HG03175 (cell line): ENCODE measurements around the gene RGS19.

Experiments used
- ATAC-seq: cut with Tn5 transposase; IDR thresholded peaks from one replicate; pipeline ENCODE4 v1.9.1; 2021; ENCODE audit warnings: mild to moderate bottlenecking, moderate library complexity; ENCODE audit not compliant: unreplicated experiment

The RGS19 gene

DNA sequence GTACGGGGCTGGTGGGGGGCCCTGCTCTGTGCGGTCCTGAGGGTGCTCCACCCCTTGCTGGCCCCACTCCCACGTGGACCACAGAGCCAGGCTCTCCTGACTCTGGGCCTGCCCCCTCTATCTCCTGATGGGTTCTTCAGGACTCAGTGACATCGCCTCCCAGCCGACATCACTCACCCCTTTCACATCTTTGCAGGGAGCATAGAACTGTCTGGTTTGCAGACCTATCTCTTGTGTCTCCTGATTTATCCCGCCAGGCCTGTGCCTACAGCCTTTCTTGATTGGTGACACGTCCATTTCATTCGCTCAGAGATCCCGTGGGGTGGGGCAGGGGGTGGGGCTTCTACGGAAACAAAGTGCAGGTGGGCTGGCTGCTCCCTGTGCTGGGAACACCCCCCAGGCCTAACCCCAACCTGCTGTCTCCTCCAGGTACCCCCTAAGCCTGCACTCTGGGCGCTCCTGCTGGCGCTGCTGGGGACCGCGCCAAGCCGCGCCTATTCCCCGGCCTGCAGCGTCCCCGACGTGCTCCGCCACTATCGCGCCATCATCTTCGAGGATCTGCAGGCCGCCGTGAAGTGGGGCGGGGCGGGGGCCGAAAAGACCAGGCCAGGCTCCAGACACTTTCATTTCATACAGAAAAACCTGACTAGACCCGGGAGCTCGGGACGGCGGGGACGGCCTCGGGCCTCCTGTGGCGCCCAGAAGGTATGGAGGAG lies 41.7 kb downstream of the RGS19 start:
- ATAC-seq = no peak

GRCh38 chr20:64037199-64037497 lies 42.2 kb downstream of the RGS19 start:
- no peak for ATAC-seq

DNA sequence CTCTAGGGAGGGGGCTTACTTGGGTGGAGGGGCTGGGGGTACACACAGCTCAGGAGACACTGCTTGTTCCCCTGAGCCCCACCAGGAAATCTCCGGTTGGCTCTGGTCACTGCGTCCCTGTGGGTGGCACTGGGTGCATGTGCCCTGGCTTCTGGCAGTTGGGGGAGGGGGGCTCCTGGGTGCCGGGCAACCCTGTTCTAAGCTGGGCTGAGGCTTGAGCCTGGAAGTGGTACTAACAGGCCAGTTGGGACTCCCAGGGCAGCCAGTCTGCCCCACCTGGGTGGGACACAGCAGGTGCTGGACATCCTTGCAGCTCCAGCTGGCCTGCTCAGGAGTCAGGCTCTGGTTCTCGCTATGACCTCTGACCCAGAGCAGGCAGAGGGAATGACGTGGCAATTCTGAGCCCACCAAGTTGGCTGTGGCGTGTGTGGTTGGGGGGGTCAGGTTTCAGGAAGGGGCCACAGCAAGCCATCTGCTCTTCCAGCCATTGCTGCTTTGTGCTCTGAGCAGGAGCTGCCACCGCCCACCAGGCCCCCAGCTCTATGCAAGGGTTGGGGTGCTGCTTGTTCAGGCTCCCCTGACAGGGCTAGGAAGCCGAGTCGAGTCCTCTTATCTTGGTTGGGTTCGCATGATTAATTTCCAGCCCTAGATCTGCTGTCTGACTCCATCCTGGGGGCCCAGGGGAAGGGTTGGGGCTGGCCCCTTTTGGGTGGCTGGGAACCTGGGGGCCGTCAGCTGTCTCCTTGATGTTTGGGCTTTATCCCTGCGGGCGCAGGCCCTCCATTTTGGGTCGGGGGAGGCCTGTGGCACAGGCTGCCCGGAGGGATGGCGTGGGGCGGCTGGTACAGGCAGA lies 42.7 kb downstream of the RGS19 start:
- ATAC-seq = no peak

DNA sequence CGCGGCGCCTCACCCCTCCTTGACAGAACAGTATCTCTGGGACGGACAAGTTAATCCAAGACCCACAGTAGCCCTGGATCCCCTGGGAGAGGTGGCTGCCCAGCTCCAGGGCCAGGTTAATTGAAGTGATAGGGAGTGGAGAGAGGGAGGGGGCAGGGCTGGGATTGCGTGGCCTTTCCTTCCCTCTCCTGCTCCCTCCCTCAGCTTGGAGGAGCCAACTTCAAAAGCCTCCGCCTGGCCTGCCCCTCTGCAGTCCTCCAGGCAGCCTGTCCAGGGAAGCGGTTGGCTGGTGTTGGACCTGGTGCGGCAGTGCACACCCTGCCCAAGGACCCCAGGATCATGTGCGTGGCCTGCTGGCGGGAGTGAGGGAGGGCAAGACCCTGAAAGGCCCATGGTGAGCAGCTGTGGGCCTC lies 43.4 kb downstream of the RGS19 start, which contains the start of gene C20orf204:
Gene C20orf204, plus strand, starts transcription at position 250 of the 413 bp plus-strand sequence. Its CDS starts 142 bp downstream, at position 392.
- no peak for ATAC-seq

- ATAC-seq = no peak
Observed at GRCh38 chr20:64035066-64035932, 44.0 kb downstream of the RGS19 start.

DNA sequence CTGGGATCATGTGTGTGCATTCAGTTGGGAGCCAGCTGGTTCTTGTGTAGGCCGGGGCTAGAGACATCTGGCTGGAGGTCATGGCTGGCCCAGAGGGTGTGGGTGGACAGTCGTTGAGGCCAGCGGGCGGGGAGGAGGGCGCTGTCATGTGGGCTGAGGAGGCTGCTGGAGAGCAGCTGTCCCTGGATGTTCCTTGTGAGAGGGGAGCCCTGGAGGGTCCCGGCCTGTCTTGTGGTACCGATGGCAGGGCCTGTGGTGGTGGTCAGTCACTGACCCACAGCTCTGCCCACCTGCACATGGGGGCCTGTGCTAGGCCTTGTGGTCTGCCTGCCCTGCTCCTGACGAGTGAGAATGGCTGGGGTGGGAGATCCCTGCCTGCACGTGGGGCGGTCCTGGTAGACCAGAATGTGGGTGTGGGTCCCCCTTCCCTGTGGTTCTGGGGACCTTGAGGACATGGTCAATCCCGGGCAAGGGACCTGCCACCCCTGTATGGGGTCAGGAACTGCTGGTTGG lies 45.3 kb downstream of the RGS19 start:
- no peak for ATAC-seq

- ATAC-seq = no peak
Observed at GRCh38 chr20:64032706-64033624, 46.4 kb downstream of the RGS19 start.

DNA sequence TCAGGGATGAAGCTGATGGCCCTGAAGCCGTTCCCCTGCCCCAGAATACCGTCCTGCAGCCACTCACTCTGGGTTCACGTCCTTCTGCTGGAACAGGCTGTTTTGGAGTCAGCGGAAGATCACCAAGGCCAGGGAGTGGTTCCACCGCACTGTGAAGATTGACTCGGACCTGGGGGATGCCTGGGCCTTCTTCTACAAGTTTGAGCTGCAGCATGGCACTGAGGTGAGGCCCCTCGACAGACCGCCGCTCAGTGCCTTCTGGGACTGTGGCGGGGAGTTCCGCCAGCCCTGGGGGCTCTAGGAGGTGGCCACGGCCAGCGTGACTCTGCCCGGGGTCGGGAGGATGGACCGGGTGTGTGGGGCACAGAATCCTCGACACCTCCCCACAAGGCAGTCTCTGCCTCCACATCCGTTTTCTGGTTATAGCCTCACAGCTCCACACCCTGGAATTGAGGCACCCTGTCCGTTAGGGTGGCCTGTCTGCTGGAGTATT lies 47.5 kb downstream of the RGS19 start:
- ATAC-seq = no peak

DNA sequence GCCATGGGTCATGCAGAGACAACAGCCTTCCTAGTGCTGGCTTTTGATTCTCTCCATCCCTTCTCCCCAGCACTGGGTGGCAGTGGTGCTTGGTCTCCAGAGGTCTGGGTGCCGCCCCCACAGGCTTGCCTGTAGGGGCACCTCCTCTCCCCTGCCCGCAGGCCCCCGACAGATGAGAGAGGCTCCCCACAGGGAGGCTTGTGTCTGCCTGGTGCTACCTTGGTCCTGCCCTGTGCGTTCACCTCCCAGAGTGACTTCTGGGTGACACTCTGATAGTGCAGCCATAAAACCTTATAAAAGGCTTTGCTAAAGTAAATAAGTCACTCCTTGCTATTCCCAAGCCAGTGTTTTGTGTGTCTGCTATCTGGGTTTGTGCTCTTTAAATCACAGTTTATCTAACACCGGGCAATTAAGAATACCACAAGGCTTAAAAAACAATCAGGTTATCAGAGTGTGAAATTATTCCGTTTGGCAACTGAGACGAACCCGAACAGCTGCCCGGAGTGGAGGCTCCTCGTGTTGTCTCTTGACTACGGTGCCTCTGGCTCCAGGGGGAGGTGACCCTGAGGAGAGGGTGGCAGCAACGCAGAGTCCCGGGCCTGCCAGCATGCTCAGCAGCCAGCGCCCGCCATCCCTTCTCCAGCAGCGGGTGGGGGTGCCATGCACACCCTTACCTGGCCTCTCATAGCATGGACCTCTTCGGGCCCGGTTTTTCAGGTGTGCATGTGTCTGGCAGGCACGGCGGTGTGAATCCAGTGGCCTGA lies 48.8 kb downstream of the RGS19 start:
- ATAC-seq = no peak

DNA sequence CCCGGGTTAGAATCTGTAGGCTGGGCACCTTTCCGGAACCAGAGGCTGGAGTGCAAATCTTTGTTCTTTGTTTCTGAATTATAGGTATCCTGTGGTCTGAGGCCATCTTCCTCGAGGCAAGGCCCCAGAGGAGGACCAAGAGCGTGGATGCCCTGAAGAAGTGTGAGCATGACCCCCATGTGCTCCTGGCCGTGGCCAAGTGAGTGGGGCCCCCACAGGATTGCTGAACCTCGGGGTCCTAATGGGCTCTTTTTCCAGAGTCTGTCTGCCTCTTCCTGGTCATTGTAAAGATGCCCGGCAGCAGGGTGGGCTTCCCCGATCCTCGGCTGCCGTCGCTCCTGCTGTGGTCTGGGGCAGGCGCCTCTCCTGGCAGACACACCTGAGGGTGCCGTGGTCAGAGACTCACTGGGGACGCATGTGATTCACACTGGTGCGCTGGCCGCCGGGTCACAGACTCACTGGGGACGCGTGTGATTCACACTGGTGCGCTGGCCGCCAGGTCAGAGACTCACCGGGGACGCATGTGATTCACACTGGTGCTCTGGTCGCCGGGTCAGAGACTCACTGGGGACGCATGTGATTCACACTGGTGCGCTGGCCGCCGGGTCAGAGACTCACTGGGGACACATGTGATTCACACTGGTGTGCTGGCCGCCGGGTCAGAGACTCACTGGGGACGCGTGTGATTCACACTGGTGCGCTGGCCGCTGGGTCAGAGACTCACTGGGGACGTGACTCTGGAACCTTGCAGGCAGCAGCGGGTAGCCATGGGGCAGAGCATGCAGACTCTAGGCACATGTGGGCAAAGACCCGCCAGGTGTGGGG lies 49.8 kb downstream of the RGS19 start:
- no peak for ATAC-seq

DNA sequence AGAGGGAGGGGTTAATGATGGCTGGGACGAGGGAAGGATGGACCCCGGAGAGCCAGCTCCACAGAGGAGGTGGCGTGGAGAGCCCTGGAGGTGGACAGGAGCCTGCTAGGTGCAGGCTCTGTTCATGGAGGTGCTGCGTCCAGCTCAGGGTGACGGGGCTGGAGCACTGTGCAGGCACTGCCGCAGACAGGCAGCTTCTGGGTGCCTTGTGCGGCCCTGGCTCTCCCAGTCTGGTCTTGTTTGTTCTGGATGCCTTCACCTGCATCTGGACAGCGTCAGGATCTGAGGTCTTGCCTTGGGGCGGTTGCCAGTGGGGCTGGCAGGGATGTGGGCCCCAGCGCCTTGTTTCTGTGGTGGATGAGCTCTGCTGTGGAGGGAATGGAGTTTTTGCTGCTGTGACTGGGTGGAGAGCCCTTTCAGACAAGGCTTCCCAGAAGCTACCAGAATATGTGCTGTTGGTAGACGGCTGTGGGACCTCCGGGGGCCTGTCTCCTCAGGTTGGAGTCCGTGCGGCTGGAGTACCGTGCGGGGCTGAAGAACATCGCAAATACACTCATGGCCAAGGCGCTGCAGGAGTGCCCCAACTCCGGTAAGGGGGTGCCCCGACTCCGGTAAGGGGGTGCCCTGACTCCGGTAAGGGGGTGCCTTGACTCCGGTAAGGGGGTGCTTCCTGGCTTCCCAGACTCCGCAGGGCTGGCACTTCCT lies 51.2 kb downstream of the RGS19 start:
- ATAC-seq = no peak

- ATAC-seq = no peak
Observed at GRCh38 chr20:64025826-64026412, 53.4 kb downstream of the RGS19 start.

GRCh38 chr20:64025101-64025825 lies 54.1 kb downstream of the RGS19 start:
- no peak for ATAC-seq

DNA sequence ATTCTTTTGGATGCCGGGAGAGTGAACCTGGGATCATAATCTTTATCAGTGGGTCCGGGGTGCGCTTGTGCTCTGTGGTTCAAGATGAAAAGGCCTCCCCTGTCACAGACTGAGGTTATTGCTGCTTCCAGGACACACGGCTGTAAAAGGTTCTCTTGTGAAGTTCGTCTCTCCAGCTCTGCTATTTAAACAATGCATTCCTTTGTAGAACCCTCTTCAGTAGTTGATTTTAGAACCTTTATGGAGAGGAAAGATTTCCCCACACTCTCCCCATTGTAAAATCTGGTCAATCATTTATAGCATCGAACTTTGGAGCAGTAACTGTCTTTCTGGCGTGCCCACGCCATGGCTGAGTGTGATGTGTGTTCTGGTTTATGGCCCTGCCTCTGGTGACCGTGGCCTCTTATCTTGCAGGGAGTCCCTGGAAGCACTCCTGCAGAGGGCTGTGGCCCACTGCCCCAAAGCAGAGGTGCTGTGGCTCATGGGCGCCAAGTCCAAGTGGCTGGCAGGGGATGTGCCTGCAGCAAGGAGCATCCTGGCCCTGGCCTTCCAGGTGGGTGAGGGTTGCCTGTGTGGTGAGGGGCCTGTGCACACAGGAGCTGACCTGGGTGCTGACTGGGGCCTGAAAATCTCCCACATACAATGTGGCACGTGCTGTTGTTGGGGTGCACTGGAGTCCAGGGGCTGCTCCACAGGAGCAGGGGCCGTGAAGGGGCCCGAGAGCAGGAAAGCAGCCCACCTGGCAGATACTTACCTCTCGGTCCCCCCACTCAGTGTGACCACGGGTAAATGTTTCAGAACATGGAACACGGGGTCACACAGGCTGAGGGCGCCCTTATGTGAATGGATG lies 55.0 kb downstream of the RGS19 start:
- ATAC-seq = no peak

DNA sequence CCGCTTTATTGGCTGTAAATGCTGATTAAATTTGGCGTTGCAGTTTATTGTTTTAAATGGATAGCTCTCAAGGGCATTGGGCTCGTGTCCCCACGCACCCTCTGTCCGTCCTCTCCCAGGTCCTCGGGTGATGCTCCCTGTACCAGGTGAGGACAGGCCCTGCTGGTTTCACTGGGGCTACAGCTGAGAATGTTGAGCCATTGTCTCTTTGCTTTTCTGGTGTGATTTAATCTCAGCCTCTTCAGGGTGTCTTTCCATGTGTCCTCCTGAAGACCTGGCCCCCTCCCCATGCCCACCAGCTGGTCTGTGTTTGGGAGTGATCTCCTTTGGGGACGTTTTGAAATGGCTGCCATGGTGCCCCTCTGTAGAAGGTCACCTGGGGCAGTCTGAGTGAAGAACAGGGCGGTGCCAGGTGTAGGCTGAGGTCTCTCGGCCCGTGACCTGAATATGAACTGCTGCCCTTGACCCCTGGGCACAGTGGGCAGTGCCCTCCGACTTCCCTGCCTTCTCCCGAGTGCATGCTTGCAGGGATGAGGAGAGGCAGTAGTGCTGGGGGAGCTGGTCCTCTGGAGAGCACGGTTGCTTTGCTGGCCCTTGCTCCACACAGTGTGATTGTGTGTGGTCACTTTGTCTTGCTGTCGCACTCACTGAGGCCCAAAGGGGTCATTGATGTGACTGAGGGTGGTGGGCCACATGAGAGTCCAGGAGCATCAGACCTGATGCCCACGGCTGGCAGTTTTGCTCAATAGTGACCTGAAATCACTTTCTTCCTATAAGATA lies 55.8 kb downstream of the RGS19 start:
- no peak for ATAC-seq
